ENCODE data around the gene CREB3L1. TPM values are rescaled to one million over a fixed set of nuclear protein-coding genes. Genes with fewer than 3 reads are reported as not detected.

The CREB3L1 gene
- total RNA-seq, 2 experiments from 2014 or later = 0.12 TPM; not detected in 1

DNA sequence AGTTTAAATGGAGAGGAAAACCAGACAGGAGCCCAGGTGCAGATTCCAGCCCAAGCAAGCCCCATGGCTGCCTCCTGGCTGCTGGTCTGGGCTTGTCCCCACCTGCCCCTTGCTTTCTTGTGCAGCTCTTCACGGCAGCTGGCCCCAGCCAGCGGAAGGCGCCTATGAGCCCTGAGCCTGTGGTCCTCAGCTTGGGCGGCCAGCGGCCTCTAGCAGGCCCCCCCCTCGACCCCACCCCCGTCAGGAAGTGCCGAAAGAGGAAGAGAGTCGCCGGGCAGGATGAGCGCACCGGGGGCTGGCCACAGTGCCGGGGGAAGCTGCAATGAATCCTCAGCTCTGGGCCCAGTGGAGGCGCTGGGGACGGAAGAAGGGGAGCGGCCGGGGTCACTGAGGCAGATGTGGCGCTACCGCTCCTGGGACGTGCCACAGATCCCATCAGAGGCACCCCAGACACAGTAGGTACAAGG lies 67.7 kb downstream of the CREB3L1 start:
- DNase-seq = no peak
- Mint-ChIP-seq H3K9me3 (no peaks in the 10 kb centered on the region), H3K27ac (peak overlapping the region; percentile 69), H3K4me3 (peak overlapping the region; percentile 78), H3K36me3 (peaks cover 7% of the 10 kb centered on the region), H3K4me1 (peaks cover 57% of the 10 kb centered on the region), H3K27me3 (no peaks in the 10 kb centered on the region)

DNA sequence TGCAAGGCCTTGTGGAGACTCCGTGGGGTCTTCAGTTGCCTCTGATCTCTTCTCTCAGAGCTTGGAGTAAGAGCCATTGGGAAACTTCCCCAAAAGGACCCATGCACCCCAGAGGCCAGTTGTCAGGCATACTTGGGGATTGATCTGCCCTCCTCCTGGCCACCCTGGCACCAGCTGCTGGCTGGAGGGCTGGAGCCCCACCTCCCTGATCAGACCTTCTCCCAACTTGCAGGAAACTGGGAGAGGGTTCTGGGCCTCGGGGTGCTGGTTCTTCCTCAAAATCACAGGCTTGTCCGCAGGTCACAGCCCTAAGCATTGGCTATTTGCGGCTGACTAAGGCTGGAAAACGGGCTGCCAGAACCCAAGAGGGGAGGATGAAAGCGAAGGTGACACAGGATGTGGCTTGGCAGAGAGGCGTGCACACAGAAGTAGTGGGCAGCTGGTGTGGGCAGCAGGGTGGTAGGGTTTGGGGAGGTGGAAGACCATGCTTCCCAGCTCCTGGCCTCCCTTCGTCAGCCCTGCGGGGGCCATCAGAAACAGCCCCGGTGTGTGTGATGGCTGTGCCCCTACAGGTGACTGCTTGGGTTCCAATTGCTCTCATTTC lies 68.5 kb downstream of the CREB3L1 start:
- H3K27me3 Mint-ChIP-seq = no peaks in the 10 kb centered on the region
- H3K4me1 Mint-ChIP-seq = peaks cover 62% of the 10 kb centered on the region
- no peaks in the 10 kb centered on the region for H3K9me3 Mint-ChIP-seq
- H3K27ac Mint-ChIP-seq = peak overlapping the region; percentile 66
- peak overlapping the region; percentile 78 for H3K4me3 Mint-ChIP-seq
- DNase-seq = peak; percentile 47
- peaks cover 7% of the 10 kb centered on the region for H3K36me3 Mint-ChIP-seq

GRCh38 chr11:46346886-46347636 lies 69.6 kb downstream of the CREB3L1 start, which contains the start of gene DGKZ:
Gene DGKZ, plus strand, starts transcription at chr11:46347463. Its CDS starts 197 bp downstream, at chr11:46347660.
- Mint-ChIP-seq H3K36me3 (peaks cover 7% of the 10 kb centered on the region), H3K27me3 (no peaks in the 10 kb centered on the region), H3K27ac (peak within 1 kb of the TSS; percentile 87), H3K4me1 (peaks cover 63% of the 10 kb centered on the region), H3K4me3 (peak within 1 kb of the TSS; percentile 90), H3K9me3 (no peaks in the 10 kb centered on the region)
- peak; percentile 96 for DNase-seq

- DNase-seq = no peak
- H3K36me3 Mint-ChIP-seq = peaks cover 10% of the 10 kb centered on the region
- no peaks in the 10 kb centered on the region for H3K27me3 Mint-ChIP-seq
- peak overlapping the region; percentile 90 for H3K4me3 Mint-ChIP-seq
- H3K9me3 Mint-ChIP-seq = no peaks in the 10 kb centered on the region
- H3K27ac Mint-ChIP-seq = peak overlapping the region; percentile 87
- peaks cover 60% of the 10 kb centered on the region for H3K4me1 Mint-ChIP-seq
Observed at GRCh38 chr11:46347637-46348311, 70.3 kb downstream of the CREB3L1 start.

DNA sequence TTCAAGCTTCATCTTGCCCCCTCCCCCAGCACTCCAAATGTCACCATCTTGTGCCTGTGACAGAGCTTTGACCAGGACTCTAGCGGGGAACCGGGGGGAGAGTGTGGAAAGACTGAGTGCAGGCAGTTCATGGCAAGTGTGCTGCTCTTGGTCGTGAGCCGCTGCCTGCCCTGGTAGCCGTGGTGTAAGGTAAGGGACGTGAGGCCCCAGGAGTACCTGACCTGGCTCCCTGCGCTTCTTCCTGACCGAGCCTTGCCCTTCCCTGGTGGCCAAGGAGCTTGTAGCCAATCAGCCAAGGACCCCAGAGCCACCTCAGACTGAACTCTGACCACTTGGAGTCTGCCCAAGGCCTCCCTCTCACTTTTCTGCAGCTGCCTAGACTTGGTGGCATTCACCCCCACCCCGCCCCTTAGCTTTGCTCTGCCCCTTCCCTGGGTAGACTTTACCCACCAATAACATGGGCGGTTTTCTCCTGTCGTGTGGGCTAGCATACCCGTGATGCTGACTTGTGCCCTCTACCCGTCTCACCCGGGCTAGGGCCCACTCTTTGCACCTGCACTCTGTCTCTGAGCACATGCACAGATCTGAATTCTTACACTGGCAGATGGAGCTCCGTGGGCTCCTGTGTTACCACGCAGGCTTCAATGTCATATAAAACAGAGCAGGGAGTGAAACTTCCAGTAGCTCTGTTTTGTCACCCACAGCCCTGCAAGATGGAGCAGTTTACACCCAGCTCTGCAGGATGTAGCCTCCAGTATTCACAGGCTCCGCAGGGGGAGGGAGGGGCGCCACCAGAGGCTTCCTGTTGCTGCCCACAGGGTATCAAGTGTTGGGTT lies 71.3 kb downstream of the CREB3L1 start:
- DNase-seq = peak; percentile 51
- Mint-ChIP-seq H3K27ac (peak overlapping the region; percentile 87), H3K9me3 (no peaks in the 10 kb centered on the region), H3K4me1 (peaks cover 68% of the 10 kb centered on the region), H3K36me3 (peaks cover 12% of the 10 kb centered on the region), H3K4me3 (peak overlapping the region; percentile 90), H3K27me3 (no peaks in the 10 kb centered on the region)

DNA sequence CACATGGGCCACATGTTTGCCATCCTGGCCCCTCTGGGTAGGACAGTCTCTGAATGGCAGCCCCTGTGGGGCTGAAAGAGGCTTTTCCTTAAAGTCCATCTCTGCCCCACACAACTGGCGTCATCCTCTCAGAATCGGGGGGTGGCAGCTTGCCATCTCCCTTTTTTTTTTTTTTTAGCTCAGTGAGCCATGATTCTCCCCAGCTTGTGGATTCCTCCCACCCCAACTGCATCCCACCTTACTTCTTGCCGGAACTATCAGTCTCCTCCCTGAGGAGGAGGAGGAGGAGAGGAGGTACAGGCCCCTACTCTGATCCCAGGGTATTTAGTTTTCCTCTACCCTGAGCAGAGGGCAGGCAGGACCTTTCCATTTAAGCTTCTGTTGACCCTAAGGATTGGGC lies 73.2 kb downstream of the CREB3L1 start:
- DNase-seq = no peak

DNA sequence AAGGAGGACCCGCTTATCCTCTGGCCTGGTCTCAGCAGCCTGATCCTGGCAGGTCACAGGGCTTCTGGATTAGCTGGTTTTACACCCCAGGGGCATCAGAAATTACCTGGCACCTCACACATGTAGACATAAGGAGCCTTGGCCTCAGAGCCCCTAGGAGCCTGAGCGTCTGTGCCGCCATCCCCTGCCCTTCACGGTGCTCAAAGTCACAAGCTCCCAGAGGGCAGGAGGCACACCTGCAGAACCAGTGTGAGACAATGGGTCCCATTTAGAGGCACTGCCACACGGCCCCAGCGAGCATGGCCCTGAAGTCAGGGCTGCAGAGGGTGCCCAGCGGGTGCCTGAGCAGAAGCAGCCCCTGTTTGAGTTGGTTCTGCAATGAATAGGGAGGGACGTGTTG lies 73.7 kb downstream of the CREB3L1 start:
- no peak for DNase-seq
- H3K27me3 Mint-ChIP-seq = no peaks in the 10 kb centered on the region
- no peaks in the 10 kb centered on the region for H3K9me3 Mint-ChIP-seq
- peak overlapping the region; percentile 83 for H3K4me3 Mint-ChIP-seq
- peaks cover 67% of the 10 kb centered on the region for H3K4me1 Mint-ChIP-seq
- peaks cover 21% of the 10 kb centered on the region for H3K36me3 Mint-ChIP-seq
- H3K27ac Mint-ChIP-seq = peak overlapping the region; percentile 72

More for the DNA sequence above, 73.2 kb downstream of the CREB3L1 start:
- Mint-ChIP-seq H3K27ac (peak overlapping the region; percentile 72), H3K4me3 (no peak overlapping the region), H3K27me3 (no peaks in the 10 kb centered on the region), H3K4me1 (peaks cover 71% of the 10 kb centered on the region), H3K9me3 (no peaks in the 10 kb centered on the region), H3K36me3 (peaks cover 16% of the 10 kb centered on the region)

- H3K9me3 Mint-ChIP-seq = no peaks in the 10 kb centered on the region
- peaks cover 67% of the 10 kb centered on the region for H3K4me1 Mint-ChIP-seq
- peak overlapping the region; percentile 72 for H3K27ac Mint-ChIP-seq
- H3K4me3 Mint-ChIP-seq = peak overlapping the region; percentile 83
- H3K36me3 Mint-ChIP-seq = peaks cover 21% of the 10 kb centered on the region
- no peak for DNase-seq
- H3K27me3 Mint-ChIP-seq = no peaks in the 10 kb centered on the region
Observed at GRCh38 chr11:46351606-46352005, 74.1 kb downstream of the CREB3L1 start.

DNA sequence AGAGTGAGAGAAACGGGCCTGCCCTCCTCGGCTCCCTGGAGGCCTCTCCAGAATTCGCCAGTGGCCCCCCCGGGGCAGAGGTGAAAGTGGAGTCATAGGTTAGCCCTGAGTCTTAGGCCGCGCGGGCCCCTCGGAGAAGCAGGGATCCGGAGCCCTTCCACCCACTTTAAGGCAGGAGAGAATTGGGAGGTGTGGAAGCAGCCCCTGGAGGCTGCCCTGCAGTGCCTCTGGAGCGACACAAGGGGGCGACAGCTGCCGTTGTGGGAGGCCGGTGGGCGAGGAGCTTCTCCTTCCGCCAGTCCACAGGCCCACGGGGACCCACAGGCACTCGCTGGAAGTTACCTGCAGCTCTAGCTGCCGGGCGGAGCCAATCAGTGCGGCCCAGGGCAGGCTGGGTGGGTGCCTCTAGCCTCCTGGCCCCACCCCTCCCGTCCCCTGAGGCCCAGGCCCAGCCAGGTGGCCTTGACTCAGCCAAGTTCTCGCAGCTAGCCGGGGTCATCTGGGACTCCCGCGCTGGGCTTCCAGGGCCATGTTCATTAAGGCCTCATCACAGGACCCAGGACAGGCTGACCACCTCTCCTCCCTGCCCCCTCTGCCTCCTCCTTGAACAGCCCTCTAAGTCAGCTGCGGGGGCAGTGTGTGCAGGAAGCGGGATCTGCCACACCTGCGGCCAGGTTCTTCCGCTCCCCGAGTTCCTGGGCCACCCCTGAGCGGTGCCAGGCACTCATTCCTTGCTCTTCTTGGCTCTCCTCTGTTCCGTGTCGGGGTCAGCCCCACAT lies 74.8 kb downstream of the CREB3L1 start:
- Mint-ChIP-seq H3K36me3 (peaks cover 21% of the 10 kb centered on the region), H3K27ac (peak overlapping the region; percentile 92), H3K4me1 (peaks cover 69% of the 10 kb centered on the region)

DNA sequence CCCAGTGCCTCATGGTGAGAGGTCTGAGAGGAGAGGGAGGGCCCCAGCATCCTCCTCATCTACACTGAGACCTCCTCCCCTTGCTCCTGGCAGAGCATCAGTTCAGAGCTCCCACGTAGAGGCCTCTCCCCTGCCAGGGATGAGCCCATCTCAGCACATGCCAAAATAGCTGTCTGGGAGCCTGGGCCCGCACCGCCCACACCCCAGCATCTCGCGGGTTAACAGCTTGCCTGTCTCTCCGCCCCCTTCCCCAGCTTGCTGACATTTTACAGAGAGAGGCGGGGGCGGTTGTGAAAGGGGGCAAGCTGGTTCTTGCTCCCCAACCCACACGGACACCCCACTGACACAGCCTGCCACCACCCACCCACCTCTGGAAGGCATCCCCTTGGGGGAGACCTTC lies 76.2 kb downstream of the CREB3L1 start:
- peak overlapping the region; percentile 83 for H3K4me3 Mint-ChIP-seq

More for the DNA sequence above, 74.8 kb downstream of the CREB3L1 start:
- Mint-ChIP-seq H3K4me3 (peak overlapping the region; percentile 83), H3K27me3 (no peaks in the 10 kb centered on the region), H3K9me3 (no peaks in the 10 kb centered on the region)
- DNase-seq = peak; percentile 84

GRCh38 chr11:46356924-46357482 lies 79.5 kb downstream of the CREB3L1 start:
- Mint-ChIP-seq H3K4me3 (peak overlapping the region; percentile 14), H3K4me1 (peaks cover 67% of the 10 kb centered on the region), H3K9me3 (no peaks in the 10 kb centered on the region), H3K27ac (peak overlapping the region; percentile 69), H3K36me3 (peaks cover 17% of the 10 kb centered on the region), H3K27me3 (no peaks in the 10 kb centered on the region)
- DNase-seq = no peak

More for the DNA sequence above, 76.2 kb downstream of the CREB3L1 start:
- H3K4me1 Mint-ChIP-seq = peaks cover 76% of the 10 kb centered on the region
- DNase-seq = peak; percentile 81
- peaks cover 22% of the 10 kb centered on the region for H3K36me3 Mint-ChIP-seq
- H3K9me3 Mint-ChIP-seq = no peaks in the 10 kb centered on the region
- peak overlapping the region; percentile 92 for H3K27ac Mint-ChIP-seq
- H3K27me3 Mint-ChIP-seq = no peaks in the 10 kb centered on the region

GRCh38 chr11:46357483-46357936 lies 80.0 kb downstream of the CREB3L1 start:
- no peak for DNase-seq
- peaks cover 16% of the 10 kb centered on the region for H3K36me3 Mint-ChIP-seq
- H3K4me1 Mint-ChIP-seq = peaks cover 68% of the 10 kb centered on the region
- no peaks in the 10 kb centered on the region for H3K27me3 Mint-ChIP-seq
- peak overlapping the region; percentile 79 for H3K27ac Mint-ChIP-seq
- H3K4me3 Mint-ChIP-seq = no peak overlapping the region
- no peaks in the 10 kb centered on the region for H3K9me3 Mint-ChIP-seq

GRCh38 chr11:46359953-46360352 lies 82.5 kb downstream of the CREB3L1 start:
- H3K4me3 Mint-ChIP-seq = no peak overlapping the region
- DNase-seq = no peak
- no peaks in the 10 kb centered on the region for H3K27me3 Mint-ChIP-seq
- H3K4me1 Mint-ChIP-seq = peaks cover 60% of the 10 kb centered on the region
- H3K9me3 Mint-ChIP-seq = no peaks in the 10 kb centered on the region
- H3K36me3 Mint-ChIP-seq = peaks cover 13% of the 10 kb centered on the region
- H3K27ac Mint-ChIP-seq = no peak overlapping the region

All from activated naive CD8-positive, alpha-beta T cell treated with anti-CD3 and anti-CD28 coated beads for 36 hours (primary cell).